ENCODE results near the gene METRNL.

Gene METRNL

GRCh38 chr17:83092931-83093330 lies 13.5 kb downstream of the METRNL start:
- DNase-seq (ENCODE audit: low read depth) = no peak

- no peak for DNase-seq (ENCODE audit: low read depth)
Measured at GRCh38 chr17:83093506-83093905, 14.1 kb downstream of the METRNL start.

DNA sequence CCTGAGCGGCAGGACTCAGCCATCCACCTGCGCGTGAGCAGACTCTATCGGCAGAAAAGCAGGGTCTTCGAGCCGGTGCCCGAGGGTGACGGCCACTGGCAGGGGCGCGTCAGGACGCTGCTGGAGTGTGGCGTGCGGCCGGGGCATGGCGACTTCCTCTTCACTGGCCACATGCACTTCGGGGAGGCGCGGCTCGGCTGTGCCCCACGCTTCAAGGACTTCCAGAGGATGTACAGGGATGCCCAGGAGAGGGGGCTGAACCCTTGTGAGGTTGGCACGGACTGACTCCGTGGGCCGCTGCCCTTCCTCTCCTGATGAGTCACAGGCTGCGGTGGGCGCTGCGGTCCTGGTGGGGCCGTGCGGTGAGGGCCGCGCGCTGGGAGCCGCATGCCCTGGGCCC lies 14.9 kb downstream of the METRNL start:
- no peak for DNase-seq (ENCODE audit: low read depth)

DNA sequence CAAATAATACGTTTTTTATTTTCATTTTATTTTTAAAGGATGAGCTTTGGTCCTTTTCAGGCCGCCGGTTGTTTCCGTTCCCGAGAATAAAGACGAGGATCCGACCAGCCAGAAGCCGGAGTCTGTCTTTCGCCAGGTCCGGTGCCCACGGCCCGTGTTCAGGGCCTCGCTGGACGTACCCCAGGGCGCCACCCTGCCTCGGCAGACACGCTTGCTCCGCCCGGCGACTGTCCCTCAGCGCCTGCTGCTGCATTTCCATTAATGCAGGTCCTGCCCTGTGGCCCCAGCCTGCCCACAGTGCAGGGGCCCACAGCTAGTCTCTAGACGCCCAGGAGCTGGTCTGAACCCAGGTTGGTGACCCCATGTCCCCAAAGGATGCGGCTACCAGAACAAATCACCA lies 15.6 kb downstream of the METRNL start:
- DNase-seq (ENCODE audit: low read depth) = no peak

DNA sequence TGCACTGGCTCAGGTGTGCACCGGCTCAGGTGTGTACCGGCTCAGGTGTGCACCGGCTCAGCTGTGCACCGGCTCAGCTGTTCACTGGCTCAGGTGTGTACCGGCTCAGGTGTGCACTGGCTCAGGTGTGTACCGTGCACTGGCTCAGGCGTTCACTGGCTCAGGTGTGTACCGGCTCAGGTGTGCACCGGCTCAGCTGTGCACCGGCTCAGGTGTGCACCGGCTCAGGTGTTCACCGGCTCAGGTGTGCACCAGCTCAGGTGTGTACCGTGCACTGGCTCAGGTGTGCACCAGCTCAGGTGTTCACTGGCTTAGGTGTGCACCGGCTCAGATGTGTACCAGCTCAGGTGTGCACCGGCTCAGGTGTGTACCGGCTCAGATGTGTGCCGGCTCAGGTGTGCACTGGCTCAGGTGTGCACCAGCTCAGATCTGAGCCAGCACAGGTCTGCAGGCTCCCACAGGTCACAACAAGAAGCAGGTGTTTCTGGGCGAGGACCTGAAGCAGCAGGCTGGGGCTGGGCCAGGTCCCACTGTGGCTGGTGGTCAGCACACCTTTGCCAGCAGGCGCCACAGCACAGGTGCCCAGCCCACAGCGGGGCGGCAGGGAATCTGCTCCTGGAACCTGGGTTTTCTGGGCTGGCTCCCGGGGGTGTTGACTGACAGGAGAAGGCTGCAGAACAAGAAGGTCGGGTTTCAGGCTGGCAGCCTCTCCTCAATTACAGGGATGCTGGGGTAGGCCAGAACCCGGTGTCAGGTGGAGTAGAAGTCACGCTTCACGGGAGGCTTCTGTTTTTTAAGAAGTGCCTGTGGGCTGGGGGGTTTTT lies 17.2 kb downstream of the METRNL start:
- no peak for DNase-seq (ENCODE audit: low read depth)

GRCh38 chr17:83097831-83098230 lies 18.4 kb downstream of the METRNL start:
- no peak for DNase-seq (ENCODE audit: low read depth)

GRCh38 chr17:83098241-83099085 lies 19.1 kb downstream of the METRNL start:
- DNase-seq (ENCODE audit: low read depth) = no peak

- no peak for DNase-seq (ENCODE audit: low read depth)
Measured at GRCh38 chr17:83099086-83099555, 19.7 kb downstream of the METRNL start.

- DNase-seq (ENCODE audit: low read depth) = no peak
Measured at GRCh38 chr17:83099570-83100181, 20.3 kb downstream of the METRNL start.

DNA sequence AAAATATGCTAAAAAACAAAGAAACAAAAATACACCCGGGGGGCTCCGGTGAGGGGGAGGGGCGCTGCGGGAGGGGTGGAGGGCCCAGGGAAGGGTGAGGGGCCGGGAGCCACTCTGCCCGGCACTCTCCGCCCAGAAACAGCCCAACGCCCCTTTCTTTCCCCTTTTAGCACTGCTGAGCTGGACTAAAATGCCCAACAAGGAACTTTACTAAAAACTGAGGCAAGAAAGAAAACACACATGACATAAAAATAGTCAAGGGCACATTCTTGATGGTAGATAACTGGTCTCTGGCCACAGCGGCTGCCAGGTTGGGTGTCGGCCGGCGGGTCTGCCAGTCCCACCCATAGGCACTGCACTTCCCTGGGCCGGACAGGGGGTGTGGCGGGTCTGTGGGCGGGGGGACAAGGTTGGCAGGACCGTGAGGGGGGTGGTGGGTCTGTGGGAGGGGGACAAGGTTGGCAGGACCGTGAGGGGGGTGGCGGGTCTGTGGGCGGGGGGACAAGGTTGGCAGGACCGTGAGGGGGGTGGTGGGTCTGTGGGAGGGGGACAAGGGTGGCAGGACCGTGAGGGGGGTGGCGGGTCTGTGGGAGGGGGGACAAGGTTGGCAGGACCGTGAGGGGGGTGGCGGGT lies 20.9 kb downstream of the METRNL start:
- no peak for DNase-seq (ENCODE audit: low read depth)

- no peak for DNase-seq (ENCODE audit: low read depth)
Measured at GRCh38 chr17:83100853-83101391, 21.5 kb downstream of the METRNL start.

DNA sequence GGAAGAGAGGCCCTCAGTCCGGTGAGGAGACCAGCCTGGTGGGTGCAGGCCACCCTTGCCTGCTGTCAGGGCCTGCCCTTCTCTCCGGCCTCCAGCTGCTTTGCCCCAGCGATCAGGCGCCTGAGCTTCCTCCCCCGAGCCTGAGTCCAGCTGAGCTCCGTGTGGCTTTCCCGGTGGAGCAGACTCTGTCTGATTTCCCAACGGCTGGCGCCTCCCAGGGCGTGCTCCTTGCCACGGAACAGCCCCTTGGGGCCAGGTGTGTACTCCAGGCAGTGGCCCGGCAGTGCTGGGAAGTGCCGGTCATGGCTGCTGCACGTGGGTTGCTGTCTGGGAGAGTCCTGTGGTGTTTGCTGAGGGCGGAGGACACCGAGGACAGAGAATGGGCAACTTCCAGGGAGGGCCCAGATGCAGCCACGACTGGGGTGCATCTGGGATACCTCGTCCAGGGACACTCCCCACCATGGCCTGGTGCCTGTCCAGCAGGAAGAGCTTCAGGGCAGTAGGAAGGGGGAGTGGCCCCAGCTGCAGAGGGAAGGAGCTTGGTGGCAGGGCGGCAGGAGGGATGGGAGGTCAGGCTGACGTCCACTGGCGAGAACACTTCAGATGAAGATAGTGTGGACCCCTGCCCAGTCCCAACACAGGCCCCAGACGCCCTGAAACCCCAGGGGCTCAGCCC lies 22.5 kb downstream of the METRNL start:
- DNase-seq (ENCODE audit: low read depth) = no peak

DNA sequence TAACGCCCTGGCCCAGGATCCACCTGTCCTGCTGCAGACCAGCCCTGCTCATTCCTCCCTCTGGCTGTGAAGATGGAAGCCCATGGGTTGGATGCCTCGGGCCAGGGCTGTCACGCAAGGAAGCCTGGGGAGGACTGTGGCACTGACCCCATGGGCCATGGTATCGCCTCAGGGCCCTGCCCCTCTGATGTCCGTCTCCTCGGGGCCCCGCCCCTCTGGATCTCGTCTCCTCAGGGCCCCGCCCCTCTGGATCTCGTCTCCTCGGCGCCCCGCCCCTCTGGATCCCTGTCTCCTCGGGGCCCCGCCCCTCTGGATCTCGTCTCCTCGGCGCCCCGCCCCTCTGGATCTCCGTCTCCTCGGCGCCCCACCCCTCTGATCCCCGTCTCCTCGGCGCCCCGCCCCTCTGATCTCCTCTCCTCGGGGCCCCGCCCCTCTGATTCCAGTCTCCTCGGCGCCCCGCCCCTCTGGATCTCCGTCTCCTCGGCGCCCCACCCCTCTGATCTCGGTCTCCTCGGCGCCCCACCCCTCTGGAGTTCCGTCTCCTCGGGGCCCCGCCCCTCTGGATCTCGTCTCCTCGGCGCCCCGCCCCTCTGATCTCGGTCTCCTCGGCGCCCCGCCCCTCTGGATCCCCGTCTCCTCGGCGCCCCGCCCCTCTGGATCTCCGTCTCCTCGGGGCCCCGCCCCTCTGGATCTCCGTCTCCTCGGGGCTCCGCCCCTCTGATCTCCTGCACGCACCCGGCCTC lies 24.0 kb downstream of the METRNL start:
- no peak for DNase-seq (ENCODE audit: low read depth)

DNA sequence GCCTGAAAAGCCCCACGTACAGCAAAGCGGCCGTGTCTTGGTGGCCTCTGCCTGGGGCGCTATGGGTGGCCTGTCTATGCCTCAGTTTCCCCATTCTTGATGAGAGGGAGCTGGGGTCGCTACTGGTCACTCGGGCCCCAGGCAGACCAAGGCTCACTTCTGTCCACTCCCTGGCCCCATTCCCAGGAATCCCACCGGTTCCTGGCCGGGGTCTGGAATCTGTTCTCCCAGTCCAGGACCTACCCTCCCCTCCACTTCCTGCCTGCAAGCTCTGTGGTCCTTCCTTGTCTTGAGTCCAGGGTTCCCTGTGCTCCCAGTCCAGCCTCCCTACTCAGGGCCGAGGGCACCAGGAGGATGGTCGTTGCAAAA lies 24.5 kb downstream of the METRNL start:
- DNase-seq (ENCODE audit: low read depth) = no peak

DNA sequence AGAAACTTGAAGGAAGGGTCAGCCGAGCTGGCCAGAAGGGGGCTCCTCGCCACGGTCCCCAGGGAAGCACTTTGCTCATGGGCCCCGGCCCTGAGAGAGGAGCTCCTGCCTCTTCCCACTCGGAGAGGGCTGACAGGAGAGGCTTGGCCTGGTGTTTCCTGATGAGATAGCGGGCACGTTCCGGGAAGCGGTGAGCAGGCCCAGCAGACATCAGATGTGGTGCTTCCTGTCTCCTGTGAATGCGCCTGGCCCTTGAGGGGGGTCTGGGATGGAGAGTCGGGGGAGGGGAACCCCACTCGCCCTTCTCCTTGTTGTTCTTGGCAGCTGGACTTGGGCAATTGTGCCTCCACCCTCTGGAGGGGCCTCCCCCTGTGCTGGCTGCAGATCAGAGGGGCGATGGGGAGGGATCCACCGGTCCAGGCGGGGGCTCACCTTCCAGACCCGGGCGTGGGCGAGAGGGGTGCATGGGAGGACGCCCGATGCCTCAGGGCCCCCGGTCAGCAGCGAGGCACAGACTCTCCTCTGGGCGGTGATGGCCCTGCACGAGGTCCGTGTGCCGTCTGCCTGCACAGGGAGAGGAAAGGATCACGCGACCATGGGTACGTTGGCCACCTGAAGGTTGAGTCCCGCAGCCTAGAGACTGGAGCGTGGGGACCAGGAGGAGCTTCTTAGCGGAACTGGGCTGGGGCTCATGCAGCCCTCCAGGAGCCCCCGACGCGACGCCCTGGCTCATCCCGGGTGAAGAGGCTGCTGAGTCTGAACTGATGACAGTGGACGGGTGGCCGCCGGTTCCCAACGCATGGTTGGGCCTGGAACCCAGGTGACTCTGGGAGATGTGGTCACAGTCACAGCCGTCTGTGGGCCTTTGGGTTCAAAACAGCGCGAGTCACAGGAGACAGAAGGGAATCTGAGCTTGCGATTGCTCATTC lies 25.4 kb downstream of the METRNL start:
- no peak for DNase-seq (ENCODE audit: low read depth)

GRCh38 chr17:83105512-83105911 lies 26.1 kb downstream of the METRNL start:
- no peak for DNase-seq (ENCODE audit: low read depth)

- DNase-seq (ENCODE audit: low read depth) = no peak
Measured at GRCh38 chr17:83106056-83106588, 26.7 kb downstream of the METRNL start.

GRCh38 chr17:83106913-83107655 lies 27.7 kb downstream of the METRNL start:
- DNase-seq (ENCODE audit: low read depth) = no peak

DNA sequence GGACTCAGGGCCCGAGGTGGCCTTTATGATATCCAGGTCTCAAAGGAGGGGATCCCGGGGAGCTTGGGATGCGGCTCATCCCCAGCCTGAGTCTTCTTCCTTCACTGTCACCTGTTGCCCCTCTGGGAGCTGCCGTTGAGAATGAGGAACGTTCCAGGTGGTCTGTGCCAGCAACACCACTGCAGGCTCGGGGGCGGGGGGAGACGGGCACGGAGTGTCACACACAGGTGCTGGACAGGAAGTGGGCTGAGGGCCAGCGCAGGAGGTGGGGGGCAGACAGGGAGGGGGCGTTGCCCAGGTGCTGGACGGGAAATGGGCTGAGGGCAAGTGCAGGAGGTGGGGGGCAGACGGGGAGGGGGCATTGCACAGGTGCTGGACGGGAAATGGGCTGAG lies 28.2 kb downstream of the METRNL start:
- no peak for DNase-seq (ENCODE audit: low read depth)
